GM13977 (cell line): ENCODE results near the gene LARP1B.

Source experiments
- DNase-seq: peaks from one replicate; pipeline ENCODE4 v3.0.0; 2012; ENCODE audit warnings: low spot score
- CTCF ChIP-seq: IDR thresholded peaks from 2 replicates; pipeline ENCODE4 v1.5.1; 2012; ENCODE audit warnings: mild to moderate bottlenecking, control low read depth; ENCODE audit not compliant: insufficient read depth; ENCODE audit errors: extremely low read depth, missing control alignments
- in situ Hi-C: fragments of 300-500 bp; cut with MboI; formaldehyde crosslinking; loops from one replicate; pipeline ENCODE4 v1.12.0; 2022; ENCODE audit warnings: low sequenced_read_pairs, low pct_unique_long_range_greater_than_20kb, mixed read lengths, inconsistent platforms; ENCODE audit not compliant: unreplicated experiment

The LARP1B gene

GRCh38 chr4:128159967-128160366, 98.9 kb downstream of the LARP1B start:
- TF ChIP-seq CTCF, result no peak
- DNase-seq, result no peak
- in situ Hi-C loops, result no loop called here

GRCh38 chr4:128161138-128161537, 100.0 kb downstream of the LARP1B start:
- TF ChIP-seq CTCF, result no peak
- DNase-seq, result no peak
- in situ Hi-C loops, result no loop called here

GRCh38 chr4:128162434-128162833, 101.3 kb downstream of the LARP1B start:
- TF ChIP-seq CTCF, result no peak
- no peak for DNase-seq
- in situ Hi-C loops, result no loop called here

GRCh38 chr4:128163177-128164117, 102.3 kb downstream of the LARP1B start:
- no peak for TF ChIP-seq CTCF
- in situ Hi-C loops, result no loop called here
- no peak for DNase-seq

- in situ Hi-C loops, result no loop called here
- TF ChIP-seq CTCF, result no peak
- DNase-seq, result no peak
Measured at GRCh38 chr4:128166982-128167381, 105.9 kb downstream of the LARP1B start.

- no peak for DNase-seq
- in situ Hi-C loops, result no loop called here
Measured at GRCh38 chr4:128168701-128169100, 107.6 kb downstream of the LARP1B start.

More at GRCh38 chr4:128168701-128169100, 107.6 kb downstream of the LARP1B start:
- no peak for TF ChIP-seq CTCF
